Measurements from ENCODE around the gene ZNF598.

ZNF598 gene

DNA sequence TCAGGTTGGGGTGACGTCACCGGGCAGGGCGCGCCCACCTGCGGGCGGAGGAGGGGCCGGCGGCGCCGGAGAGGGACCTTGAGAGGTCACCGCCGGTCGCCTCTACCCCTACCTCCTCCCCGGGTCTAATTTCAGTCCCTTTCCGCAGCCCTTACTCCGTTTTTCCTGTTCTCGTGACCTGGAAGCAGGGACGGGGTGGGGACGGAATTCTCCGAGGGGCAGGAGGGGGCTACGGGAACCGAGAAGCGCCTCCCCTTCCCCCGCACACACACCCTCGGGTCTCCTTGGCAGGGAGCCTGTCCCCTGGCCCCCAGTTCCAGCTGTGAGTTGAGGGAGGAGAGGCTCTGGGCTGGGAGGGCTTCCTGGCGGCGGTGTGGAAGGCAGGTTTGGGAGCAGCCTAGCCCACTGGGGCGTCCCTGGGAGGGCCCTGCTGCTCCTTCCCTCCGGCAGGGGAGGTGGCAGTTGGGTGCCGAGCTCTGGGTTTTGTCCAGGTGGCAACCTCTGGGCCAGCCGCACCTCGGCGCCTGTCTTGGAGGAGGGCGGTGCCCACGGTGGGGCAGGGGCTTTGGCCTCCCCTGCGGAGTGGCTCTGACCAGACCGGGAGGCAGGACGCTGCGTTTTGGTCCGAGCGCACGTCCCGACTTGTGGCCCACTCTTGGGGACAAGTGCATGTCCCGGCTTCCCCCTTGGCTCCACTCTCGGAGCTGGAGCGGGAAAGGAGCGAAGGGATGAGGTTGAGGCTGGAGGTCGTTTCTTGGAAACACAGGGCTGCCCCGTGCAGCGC is 19.1 kb downstream of the ZNF598 start (continued):
- TF ChIP-seq PBX3 (CRISPR knock-in tag; IDR thresholded peaks at IDR 0.05) (0 out of 2 replicates have a peak, but pooled peaks have one; percentile 43), KLF7 (tag by site-specific recombination; IDR thresholded peaks at IDR 0.05; ENCODE audit: borderline replicate concordance) (0 out of 2 replicates have a peak, but pooled peaks have one; percentile 20), ZNF121 (tag by site-specific recombination; IDR thresholded peaks at IDR 0.05) (no peak), ZNF785 (tag by site-specific recombination; IDR thresholded peaks at IDR 0.05) (no peak), ZNF558 (tag by site-specific recombination; IDR thresholded peaks at IDR 0.05) (no peak), ZNF658 (tag by site-specific recombination; IDR thresholded peaks at IDR 0.05) (no peak), EGR2 (tag by site-specific recombination; IDR thresholded peaks at IDR 0.05; ENCODE audit: low read depth) (peak; percentile 77), ZNF510 (tag by site-specific recombination; IDR thresholded peaks at IDR 0.05; ENCODE audit: insufficient replicate concordance) (no peak), ZNF114 (tag by site-specific recombination; IDR thresholded peaks at IDR 0.05) (no peak), ZNF521 (tag by site-specific recombination; IDR thresholded peaks at IDR 0.05) (no peak), KLF1 (tag by site-specific recombination; IDR thresholded peaks at IDR 0.05) (peak; percentile 87), ZNF692 (tag by site-specific recombination; IDR thresholded peaks at IDR 0.05) (no peak), HOXA7 (CRISPR knock-in tag; IDR thresholded peaks at IDR 0.05; ENCODE audit: borderline replicate concordance) (no peak), KLF16 (tag by site-specific recombination; IDR thresholded peaks at IDR 0.05) (0 out of 2 replicates have a peak, but pooled peaks have one; percentile 62), ZNF626 (tag by site-specific recombination; IDR thresholded peaks at IDR 0.05) (no peak), ZNF544 (tag by site-specific recombination; IDR thresholded peaks at IDR 0.05) (no peak), ZNF19 (tag by site-specific recombination; IDR thresholded peaks at IDR 0.05; ENCODE audit: low read depth) (no peak), GLI2 (tag by site-specific recombination; IDR thresholded peaks at IDR 0.05; ENCODE audit: borderline replicate concordance, low read depth) (no peak), ZNF501 (tag by site-specific recombination; IDR thresholded peaks at IDR 0.05) (peak; percentile 25; the same call in 1 of the 2 replicates), ZNF175 (tag by site-specific recombination; IDR thresholded peaks at IDR 0.05) (no peak), ZFP69B (tag by site-specific recombination; IDR thresholded peaks at IDR 0.05) (no peak; the same call in 1 of the 2 replicates), ZNF423 (tag by site-specific recombination; IDR thresholded peaks at IDR 0.05) (no peak), ZNF433 (tag by site-specific recombination; IDR thresholded peaks at IDR 0.05; ENCODE audit: low read depth) (no peak), SCRT2 (tag by site-specific recombination; IDR thresholded peaks at IDR 0.05) (no peak), ZNF239 (tag by site-specific recombination; IDR thresholded peaks at IDR 0.05) (no peak), ZSCAN18 (tag by site-specific recombination; IDR thresholded peaks at IDR 0.05) (no peak), ZNF549 (tag by site-specific recombination; IDR thresholded peaks at IDR 0.05) (no peak), YY1 (tag by site-specific recombination; IDR thresholded peaks at IDR 0.05) (no peak)
- TF ChIP-seq, protein P1, sequence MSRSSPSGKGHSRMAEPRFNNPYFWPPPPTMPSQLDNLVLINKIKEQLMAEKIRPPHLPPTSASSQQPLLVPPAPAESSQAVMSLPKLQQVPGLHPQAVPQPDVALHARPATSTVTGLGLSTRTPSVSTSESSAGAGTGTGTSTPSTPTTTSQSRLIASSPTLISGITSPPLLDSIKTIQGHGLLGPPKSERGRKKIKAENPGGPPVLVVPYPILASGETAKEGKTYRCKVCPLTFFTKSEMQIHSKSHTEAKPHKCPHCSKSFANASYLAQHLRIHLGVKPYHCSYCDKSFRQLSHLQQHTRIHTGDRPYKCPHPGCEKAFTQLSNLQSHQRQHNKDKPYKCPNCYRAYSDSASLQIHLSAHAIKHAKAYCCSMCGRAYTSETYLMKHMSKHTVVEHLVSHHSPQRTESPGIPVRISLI (tag by site-specific recombination; IDR thresholded peaks at IDR 0.05), result no peak
- TF ChIP-seq, protein P2, sequence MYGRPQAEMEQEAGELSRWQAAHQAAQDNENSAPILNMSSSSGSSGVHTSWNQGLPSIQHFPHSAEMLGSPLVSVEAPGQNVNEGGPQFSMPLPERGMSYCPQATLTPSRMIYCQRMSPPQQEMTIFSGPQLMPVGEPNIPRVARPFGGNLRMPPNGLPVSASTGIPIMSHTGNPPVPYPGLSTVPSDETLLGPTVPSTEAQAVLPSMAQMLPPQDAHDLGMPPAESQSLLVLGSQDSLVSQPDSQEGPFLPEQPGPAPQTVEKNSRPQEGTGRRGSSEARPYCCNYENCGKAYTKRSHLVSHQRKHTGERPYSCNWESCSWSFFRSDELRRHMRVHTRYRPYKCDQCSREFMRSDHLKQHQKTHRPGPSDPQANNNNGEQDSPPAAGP (tag by site-specific recombination; IDR thresholded peaks at IDR 0.05), result peak; percentile 87
- TF ChIP-seq, protein P3, sequence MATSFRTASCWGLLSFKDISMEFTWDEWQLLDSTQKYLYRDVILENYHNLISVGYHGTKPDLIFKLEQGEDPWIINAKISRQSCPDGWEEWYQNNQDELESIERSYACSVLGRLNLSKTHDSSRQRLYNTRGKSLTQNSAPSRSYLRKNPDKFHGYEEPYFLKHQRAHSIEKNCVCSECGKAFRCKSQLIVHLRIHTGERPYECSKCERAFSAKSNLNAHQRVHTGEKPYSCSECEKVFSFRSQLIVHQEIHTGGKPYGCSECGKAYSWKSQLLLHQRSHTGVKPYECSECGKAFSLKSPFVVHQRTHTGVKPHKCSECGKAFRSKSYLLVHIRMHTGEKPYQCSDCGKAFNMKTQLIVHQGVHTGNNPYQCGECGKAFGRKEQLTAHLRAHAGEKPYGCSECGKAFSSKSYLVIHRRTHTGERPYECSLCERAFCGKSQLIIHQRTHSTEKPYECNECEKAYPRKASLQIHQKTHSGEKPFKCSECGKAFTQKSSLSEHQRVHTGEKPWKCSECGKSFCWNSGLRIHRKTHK (tag by site-specific recombination; IDR thresholded peaks at IDR 0.05), result no peak
